Mucosa of stomach (tissue), 1 donor: ENCODE measurements around the gene ID3.
"Not testable (repeated sequence)": the region's sequence is repeated elsewhere in the genome, so short reads cannot be mapped to it uniquely, and the experiment has no call there.

Experiments
- H3K27me3 ChIP-seq: one replicate; pipeline ENCODE4 v1.7.0; 2013; ENCODE audit warnings: mild to moderate bottlenecking, low read length; ENCODE audit not compliant: control insufficient read depth, insufficient read depth
- H3K36me3 ChIP-seq: one replicate; pipeline ENCODE4 v1.7.0; 2013; ENCODE audit warnings: low read length; ENCODE audit not compliant: control insufficient read depth, insufficient read depth
- H3K4me1 ChIP-seq: one replicate; pipeline ENCODE4 v1.7.0; 2013; ENCODE audit warnings: mild to moderate bottlenecking, low read length; ENCODE audit not compliant: control insufficient read depth, insufficient read depth
- H3K4me3 ChIP-seq: one replicate; pipeline ENCODE4 v1.7.0; 2013; ENCODE audit warnings: low read length
- H3K9ac ChIP-seq: one replicate; pipeline ENCODE4 v1.7.0; 2013; ENCODE audit warnings: mild to moderate bottlenecking, low read length, moderate library complexity
- H3K9me3 ChIP-seq: one replicate; pipeline ENCODE4 v1.7.0; 2013; ENCODE audit warnings: mild to moderate bottlenecking, low read length, moderate library complexity; ENCODE audit not compliant: control insufficient read depth
- donor health status: Pancreatic carcinoma.

ID3 gene

DNA sequence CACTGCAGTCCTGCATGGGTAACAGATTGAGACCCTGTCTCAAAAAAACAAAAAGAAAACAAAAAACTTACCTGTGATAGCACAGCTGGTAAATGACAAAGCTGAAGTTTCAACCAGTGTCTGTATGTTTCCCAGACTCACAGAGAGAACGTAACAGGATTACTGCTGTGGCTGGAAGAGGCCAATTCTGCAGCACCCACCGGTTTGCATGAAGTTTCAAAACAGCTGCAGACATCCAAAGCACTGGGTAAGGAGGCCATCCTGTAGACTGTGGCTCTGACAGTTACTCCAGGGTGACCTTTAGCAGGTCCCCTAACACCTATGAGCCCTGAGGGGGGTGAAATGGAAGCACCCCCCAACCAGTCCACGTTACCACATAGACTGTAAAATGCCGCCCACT, 7.5 kb downstream of the ID3 start:
- Histone ChIP-seq H3K9me3 (no peaks in the 10 kb centered on the region), H3K9ac (no peak overlapping the region), H3K4me3 (no peak overlapping the region), H3K36me3 (peaks cover under 1% of the 10 kb centered on the region), H3K4me1 (peaks cover 42% of the 10 kb centered on the region), H3K27me3 (no peaks in the 10 kb centered on the region)

DNA sequence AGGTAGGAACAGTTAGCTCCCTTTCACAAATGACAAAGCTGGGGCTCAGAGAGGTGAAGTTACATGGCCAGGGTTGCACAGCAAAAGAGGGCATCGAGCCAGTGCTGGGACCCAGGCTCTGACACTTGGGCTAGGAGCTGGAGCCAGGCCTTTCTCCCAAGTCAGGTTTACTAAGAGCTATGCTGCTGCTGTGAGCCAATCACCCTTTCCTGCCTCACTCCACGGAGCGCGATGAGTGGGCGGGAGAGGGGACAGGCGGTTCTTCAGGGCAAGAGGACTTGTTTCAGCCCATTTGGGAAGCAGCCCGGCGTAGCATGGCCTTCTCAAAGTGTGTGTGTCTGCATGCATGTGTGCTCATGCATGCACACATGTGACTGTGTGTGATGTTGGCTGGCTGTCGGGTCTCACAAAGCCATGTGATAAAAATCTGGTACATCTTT, 10.6 kb downstream of the ID3 start:
- Histone ChIP-seq H3K27me3 (no peaks in the 10 kb centered on the region), H3K4me3 (no peak overlapping the region), H3K9ac (no peak overlapping the region), H3K36me3 (no peaks in the 10 kb centered on the region), H3K4me1 (peaks cover 29% of the 10 kb centered on the region), H3K9me3 (no peaks in the 10 kb centered on the region)

DNA sequence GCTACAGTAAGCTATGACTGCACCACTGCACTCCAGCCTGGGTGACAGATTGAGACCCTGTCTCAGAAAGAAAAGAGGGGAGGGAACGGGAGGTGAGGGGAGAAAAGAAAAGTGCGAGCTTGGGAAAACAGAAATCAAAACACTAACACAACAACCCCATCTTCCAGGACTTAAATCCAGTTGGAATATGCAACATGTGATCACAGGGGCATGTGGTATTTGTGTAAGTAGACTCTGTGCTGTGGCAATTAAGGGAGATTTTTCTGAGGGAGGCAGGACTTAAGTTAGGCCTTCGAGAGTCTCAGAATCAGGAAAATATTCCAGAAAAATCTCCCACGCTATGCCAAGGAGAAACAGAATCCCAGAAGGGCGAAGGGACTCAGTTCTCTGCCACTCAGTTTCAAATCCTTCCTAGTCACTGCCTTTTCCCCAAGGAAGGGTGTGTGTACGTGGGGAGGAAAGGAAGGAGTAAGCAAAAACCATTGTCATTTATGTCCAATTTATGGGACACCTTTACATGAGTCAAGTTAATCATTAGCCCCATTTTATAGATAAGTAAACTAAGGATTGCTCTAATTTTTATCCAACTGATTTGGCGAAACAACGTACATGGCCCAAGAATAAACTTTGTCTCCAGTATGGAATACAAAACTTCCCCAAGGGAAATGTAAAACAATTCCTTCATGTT, 12.3 kb downstream of the ID3 start:
- H3K36me3 ChIP-seq = no peaks in the 10 kb centered on the region
- H3K4me1 ChIP-seq = peaks cover 28% of the 10 kb centered on the region
- no peaks in the 10 kb centered on the region for H3K27me3 ChIP-seq
- peak overlapping the region; percentile 10 for H3K4me3 ChIP-seq
- peak overlapping the region; percentile 53 for H3K9ac ChIP-seq
- H3K9me3 ChIP-seq = no peaks in the 10 kb centered on the region

DNA sequence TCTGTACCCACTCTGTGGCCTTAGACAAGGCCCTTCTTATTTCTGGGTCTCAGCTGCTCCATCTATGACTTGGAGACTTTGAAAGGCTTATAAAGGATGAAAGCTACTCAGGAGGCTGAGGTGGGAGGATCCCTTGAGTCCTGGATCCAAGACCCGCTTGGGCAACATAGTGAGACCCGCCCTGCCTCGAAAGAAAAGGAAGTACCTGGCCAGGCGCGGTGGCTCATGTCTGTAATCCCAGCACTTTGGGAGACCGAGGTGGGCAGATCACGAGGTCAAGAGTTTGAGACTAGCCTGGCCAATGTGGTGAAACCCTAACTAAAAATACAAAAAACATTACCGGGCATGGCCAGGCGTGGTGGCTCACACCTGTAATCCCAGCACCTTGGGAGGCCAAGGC, 13.4 kb downstream of the ID3 start:
- H3K9me3 ChIP-seq = no peaks in the 10 kb centered on the region
- H3K4me3 ChIP-seq = no peak overlapping the region
- H3K36me3 ChIP-seq = no peaks in the 10 kb centered on the region
- H3K9ac ChIP-seq = no peak overlapping the region
- no peaks in the 10 kb centered on the region for H3K27me3 ChIP-seq
- H3K4me1 ChIP-seq = peaks cover 28% of the 10 kb centered on the region

DNA sequence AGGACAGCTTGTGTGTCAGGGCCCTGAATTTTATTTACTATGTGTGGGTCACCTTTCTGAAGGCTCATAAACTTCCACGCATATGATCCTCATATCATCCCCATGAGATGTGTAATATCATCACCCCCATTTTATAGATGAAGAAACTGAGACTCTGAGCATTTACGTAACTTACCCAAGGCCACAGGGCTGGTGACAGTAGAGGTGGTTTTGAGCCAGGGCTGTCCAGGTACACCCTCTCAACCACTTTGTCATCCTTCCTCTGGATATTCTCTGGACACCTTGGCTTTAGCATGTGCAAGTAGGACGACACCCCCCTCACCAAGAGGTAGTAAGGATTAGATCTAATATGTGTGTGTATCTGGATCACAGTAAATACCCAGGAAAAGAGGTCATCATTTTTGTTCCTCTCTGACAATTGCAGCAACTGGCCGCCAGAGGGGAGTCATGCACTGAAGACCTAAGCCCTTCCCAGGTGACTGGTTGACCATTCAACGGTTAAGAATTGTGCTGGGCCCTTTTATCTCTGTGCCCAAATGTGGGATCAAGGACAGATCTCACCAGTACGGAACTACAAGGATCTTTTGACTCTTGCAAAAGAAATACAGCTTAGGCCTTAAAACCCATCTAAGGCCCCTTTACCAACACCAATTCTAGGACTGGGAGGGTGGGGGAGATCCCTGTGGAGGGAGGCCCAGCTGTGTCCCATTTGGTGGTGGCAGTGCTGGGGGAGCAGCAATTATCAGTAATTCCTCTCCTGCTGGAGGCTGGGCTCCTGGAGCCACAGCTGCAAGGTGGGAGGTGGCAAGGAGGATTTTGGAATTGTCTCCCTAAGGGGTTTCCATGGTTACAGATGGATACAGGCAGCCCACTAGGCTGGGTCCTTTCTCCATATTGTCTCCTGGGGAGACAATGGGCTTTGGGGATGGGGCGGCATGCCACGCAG, 14.6 kb downstream of the ID3 start:
- H3K36me3 ChIP-seq = no peaks in the 10 kb centered on the region
- no peak overlapping the region for H3K4me3 ChIP-seq
- no peaks in the 10 kb centered on the region for H3K27me3 ChIP-seq
- peaks cover 31% of the 10 kb centered on the region for H3K4me1 ChIP-seq
- H3K9ac ChIP-seq = no peak overlapping the region
- no peaks in the 10 kb centered on the region for H3K9me3 ChIP-seq

DNA sequence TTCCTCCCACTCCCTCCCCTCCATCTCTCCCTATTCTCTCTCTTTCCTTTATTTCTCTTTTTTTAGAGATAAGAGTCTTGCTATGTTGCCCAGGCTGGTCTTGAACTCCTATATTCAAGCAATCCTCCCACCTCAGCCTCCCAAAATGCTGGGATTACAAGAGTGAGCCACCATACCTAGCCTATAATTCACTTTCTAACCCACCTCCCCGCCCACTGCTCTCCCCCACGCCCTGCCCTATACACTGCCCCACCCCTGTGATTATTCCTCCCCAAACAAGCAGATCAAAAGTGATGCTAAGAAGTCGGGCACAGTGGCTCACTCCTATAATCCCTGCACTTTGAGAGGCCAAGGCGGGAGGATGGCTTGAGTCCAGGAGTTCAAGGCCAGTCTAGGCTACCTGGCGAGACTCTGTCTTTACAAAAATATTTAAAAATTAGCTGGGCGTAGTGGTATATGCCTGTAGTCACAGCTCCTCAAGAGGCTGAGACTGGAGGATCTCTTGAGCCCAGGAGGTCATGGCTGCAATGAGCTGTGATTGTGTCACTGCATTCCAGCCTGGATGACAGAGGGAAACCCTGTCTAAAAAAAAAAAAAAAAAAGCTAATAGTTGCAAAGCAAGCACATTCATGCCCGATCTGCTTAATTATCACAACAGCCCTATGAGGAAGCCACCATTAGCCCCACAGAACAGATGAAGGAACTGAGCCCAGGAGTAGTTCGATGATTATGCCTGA, 15.4 kb downstream of the ID3 start:
- no peaks in the 10 kb centered on the region for H3K9me3 ChIP-seq
- no peak overlapping the region for H3K9ac ChIP-seq
- H3K4me1 ChIP-seq = peaks cover 35% of the 10 kb centered on the region

DNA sequence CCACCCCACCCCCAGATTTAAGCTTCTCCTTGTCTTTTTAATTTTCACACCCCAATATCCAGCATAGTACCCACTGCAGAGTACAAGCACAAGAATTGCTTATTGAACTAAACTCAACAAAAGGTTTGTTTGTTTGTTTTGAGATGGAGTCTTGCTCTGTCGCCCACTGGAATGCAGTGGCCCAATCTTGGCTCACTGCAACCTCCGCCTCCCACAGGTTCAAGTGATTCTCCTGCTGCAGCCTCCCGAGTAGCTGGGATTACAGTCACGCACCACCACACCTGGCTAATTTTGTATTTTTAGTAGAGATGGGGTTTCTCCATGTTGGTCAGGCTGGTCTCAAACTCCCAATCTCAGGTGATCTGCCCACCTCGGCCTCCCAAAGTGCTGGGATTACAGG, 16.4 kb downstream of the ID3 start:
- H3K4me3 ChIP-seq, H3K27me3 ChIP-seq, H3K36me3 ChIP-seq, H3K9ac ChIP-seq, H3K9me3 ChIP-seq: not testable (repeated sequence)
- H3K4me1 ChIP-seq = peaks cover 34% of the 10 kb centered on the region

More for the DNA sequence above, 15.4 kb downstream of the ID3 start:
- Histone ChIP-seq H3K4me3 (no peak overlapping the region), H3K27me3 (no peaks in the 10 kb centered on the region), H3K36me3 (no peaks in the 10 kb centered on the region)

DNA sequence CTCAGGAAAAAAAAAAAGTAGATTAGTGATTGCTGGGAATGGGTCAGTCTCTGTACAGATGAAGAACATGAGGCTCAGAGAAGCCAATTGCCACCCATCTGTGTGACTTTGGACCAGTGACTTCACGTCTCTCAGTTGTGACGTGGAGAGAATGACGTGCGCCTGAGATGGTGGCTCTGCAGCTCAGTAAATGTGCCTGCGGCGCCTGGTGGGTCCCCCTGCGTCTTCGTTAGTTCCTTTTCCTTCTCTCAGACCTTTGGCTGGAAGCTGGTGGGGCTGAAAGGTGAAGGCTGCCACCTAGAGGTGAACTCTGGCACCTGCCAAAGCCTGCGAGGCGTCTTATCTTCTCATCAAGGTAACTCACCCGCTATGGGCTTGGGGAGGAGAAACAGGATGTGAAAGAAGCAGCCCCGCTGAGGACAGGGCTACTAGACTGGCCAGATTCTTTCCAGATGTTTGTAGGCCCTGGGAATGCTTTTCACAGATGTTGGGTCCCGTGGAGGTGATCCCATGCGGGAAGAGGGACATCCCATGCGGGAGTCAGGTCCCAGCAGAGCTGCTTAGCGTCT, 19.5 kb downstream of the ID3 start:
- Histone ChIP-seq H3K36me3 (no peaks in the 10 kb centered on the region), H3K9ac (peak overlapping the region; percentile 31), H3K4me1 (peaks cover 13% of the 10 kb centered on the region), H3K4me3 (no peak overlapping the region), H3K27me3 (no peaks in the 10 kb centered on the region), H3K9me3 (no peaks in the 10 kb centered on the region)

DNA sequence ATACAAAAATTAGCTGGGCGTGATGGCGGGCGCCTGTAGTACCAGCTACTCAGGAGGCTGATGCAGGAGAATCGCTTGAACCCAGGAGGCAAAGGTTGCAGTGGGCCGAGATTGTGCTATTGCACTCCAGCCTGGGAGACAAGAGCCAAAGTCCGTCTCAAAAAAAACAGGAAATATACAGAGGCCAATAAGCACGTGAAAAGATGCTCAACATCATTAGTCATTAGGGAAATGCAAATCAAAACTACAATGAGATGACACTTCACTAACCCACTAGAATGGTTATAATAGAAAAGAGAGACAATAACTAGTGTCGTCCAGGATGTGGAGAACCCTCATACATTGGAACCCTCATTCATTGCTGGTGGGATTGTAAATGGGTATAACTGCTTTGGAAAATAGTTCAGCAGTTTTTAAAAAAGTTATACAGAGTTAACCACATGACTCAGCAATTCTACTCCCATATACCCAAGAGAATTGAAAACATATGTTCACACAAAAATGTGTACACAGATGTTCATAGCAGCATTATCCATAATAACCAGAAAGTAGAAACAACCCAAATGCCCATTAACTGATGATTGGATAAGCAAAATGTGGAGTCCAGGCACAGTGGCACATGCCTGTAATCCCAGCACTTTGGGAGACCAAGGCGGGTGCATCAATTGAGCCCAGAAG, 21.9 kb downstream of the ID3 start:
- Histone ChIP-seq H3K4me1 (peaks cover 7% of the 10 kb centered on the region), H3K36me3 (no peaks in the 10 kb centered on the region), H3K9me3 (no peaks in the 10 kb centered on the region), H3K4me3 (no peak overlapping the region), H3K27me3 (no peaks in the 10 kb centered on the region), H3K9ac (no peak overlapping the region)

DNA sequence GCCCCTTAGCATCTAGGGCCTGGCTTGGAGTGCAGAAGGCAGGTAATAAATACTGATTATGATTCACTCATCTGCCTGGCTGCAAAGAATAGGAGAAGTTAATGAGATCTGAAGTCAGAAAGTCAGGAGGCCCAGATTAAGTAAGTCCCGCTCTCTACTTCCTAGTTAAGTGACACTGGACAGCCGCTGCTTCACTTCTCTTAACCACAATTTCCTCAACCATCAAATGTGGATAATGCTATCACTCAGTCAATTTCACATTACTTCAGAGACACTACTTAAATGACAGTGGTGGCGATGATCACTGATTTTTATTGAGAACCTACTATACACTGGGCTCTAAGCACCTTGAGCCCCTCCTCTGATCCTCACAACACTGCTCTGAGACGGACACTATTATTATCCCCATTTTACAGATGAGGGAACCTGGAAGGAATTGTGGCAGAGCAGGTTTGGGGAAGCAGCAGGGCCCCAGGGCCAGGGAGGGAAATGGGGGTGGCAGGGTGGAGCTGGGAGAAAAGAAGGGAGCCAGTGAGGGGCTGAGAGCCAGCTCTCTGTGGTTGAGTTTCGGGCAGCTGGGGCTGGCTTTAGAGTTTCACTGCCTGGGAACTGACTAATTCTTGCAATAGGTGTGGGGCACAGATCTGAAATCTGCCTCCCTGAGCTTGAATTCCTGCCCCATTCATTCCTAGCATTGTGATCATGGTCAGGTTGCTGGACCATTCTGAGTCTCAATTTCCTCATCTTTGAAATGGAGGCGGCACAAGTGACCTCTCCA, 25.9 kb downstream of the ID3 start:
- Histone ChIP-seq H3K36me3 (no peaks in the 10 kb centered on the region), H3K9ac (no peak overlapping the region), H3K27me3 (no peaks in the 10 kb centered on the region), H3K4me1 (peaks cover 36% of the 10 kb centered on the region), H3K4me3 (no peak overlapping the region), H3K9me3 (no peaks in the 10 kb centered on the region)
